Fibroblast of lung (primary cell): ENCODE measurements around the gene NOL3.

Experiments
- CTCF ChIP-seq, 2 donors: IDR thresholded peaks in 1 of 2; conservative IDR thresholded peaks in 1 of 2; 1 replicate in 1 of 2; 2 replicates in 1 of 2; pipeline ENCODE4 v1.5.1; 2011 to 2012; ENCODE audit warnings: low read length in 2 of 2, control low read depth in 1 of 2, inconsistent platforms in 1 of 2, low read depth in 1 of 2, mild to moderate bottlenecking in 1 of 2
- EZH2 ChIP-seq: IDR thresholded peaks from 2 replicates; pipeline ENCODE4 v1.5.1; 2012; ENCODE audit warnings: low read length, control low read depth, mild to moderate bottlenecking; ENCODE audit errors: missing control alignments

GRCh38 chr16:67206838-67207248 is 36.5 kb downstream of the NOL3 start:
- TF ChIP-seq EZH2 (no peak), CTCF (conservative IDR thresholded peaks at IDR 0.05 in 1 of 2, IDR thresholded peaks at IDR 0.05 in 1 of 2; ENCODE audit: low read depth in 1 of 2, low read length in 2 of 2) (no peak)
